Mucosa of gallbladder (tissue), 1 donor: ENCODE results near the gene STPG3. TPM values are rescaled to one million over a fixed set of nuclear protein-coding genes. Genes with fewer than 3 reads are reported as not detected.

Experiments used
- DNase-seq: peaks from one replicate; pipeline ENCODE4 v3.0.0-alpha.2; 2020; ENCODE audit warnings: low spot score
- total RNA-seq: library from RNA; stranded (reverse); gene quantifications from one replicate; pipeline ENCODE4 v1.2.1, GENCODE V29; 2021
- donor health status: DM: no; HTN: no; CAD: no.

Gene STPG3
- total RNA-seq, 1 donor from 2014 or later = not detected

DNA sequence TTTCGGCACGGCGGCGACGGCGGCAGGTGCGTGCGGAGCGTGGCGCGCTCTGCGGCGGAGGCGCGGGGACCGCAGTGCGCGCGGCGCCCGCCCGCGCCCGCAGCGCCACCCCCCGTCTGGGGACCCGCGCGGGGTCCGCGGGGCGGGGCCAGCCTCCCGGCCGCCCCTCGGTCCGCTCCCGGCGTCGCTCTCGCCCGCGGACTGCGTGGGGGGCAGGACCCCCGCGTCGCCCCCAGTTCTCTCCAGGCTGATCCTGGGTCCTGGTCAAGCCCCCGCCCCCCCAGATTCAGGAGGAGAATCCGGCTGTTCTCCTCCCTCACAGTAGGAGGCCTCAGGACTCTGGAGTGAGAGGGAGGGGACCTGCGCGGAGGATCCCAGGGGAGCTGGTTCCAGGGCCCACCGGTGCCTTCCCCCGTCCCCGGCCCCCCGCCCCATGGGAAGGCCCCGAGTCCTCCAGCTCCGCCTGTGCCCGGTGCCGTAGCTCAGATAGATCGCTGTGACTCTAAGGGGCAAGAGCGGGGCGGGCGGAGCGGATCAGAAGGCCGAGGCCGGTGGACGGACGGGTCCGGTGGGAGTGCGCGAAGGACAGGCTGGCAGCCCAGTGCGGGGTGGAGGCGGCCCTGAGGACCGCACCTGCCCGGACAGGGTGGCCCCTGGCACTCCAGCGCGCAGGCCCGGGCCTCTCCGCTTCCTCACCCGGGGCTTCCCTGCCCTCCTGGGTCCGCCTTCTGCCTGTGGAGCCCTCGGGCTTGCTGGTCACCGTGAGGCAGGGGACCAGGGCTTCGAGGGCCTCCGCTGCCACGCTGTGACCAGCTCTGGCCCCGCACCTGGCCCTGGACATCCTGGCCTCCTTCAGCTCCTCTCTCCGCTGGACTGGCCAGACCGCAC lies 28.7 kb upstream of the STPG3 start, which contains the start of gene RNF208:
Gene RNF208 (minus strand): TSS at position 51 of the 888 bp plus-strand sequence. CDS start 1,028 bp downstream, outside the sequence.
- no peak for DNase-seq

DNA sequence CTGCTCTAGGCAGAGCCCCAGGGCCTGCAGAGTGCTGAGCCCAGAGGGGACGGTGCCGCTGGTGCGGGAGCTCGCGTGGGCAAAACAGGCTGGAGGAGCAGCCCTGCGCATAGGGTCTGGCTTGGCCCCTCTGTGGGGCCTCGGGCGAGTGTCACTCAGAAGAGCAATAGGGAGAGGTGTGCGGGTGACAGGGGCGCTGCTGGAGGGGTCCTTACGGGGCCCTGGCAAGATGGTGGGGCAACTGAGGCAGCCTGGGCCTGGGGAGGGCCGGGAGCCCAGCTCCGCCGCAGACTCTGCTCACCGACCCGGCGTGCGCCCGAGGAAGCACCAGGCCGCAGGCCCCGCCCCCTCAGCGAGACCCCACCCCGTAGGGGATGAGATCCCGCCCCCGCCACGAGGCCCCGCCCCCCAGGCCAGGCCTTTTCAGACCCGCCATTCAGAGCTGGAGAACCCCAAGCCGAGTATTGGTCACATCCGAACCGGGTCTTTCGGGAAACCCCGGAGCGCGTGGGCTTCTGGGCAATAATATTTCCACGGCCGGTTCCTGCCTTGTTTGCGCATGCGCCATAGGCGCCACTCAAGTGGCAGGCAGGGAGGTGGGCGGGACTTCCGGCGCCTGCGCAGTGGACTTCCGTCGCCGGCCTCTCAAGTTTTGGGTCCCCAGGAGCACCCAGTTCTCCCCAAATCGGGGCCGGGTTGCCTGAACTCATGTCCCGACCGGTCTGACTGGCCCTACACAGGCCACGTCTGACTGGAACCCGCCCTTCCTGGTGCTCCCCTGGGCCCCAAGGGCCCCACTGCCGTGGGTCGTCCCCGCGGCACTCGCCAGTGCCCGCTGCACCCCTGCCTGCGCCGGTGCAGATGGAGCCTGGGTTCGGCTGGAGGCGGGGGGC lies 27.8 kb upstream of the STPG3 start:
- peak; percentile 99 for DNase-seq

DNA sequence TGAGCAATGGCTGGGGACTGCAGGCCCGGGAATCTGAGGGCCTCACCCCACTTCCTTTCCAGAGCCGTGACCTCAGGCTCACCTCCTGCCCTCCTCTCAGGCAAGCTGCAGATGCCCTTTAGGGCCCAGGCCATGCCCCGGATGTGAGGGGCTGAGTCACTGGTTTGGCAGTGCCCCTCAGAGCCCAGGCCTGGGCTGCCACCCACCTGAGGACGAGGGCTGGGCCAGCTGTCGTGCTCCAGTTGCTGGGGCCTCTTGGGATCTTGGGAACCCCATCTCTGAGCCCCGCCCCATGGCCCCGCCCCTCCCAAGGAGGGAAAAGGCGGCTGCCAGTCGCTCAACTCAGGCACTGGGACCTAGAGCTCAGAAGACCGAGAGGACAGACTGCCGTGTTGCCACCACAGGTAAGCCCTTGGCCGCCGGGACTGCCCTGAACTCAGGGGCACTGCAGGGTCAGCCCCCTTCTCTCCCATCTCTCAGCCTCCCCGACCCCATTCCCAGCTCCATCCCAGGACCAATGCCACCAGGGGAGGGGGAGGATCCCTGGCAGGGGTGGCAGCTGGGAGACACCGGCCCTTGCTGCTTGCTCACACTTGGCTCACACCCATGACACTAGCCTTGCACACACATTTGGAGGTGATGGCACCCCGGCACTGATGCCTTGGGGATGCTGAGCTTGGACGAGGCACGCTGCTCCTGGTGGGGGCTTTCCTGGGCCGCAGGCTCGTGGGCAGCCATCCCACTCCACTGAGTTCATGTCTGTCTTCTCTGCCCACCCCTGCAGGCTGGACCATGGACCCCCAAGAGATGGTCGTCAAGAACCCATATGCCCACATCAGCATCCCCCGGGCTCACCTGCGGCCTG lies 26.0 kb upstream of the STPG3 start, which contains the start of gene CYSRT1:
Gene CYSRT1 (plus strand): TSS at position 345 of the 865 bp plus-strand sequence. CDS start 448 bp downstream, at position 793.
- DNase-seq = no peak

DNA sequence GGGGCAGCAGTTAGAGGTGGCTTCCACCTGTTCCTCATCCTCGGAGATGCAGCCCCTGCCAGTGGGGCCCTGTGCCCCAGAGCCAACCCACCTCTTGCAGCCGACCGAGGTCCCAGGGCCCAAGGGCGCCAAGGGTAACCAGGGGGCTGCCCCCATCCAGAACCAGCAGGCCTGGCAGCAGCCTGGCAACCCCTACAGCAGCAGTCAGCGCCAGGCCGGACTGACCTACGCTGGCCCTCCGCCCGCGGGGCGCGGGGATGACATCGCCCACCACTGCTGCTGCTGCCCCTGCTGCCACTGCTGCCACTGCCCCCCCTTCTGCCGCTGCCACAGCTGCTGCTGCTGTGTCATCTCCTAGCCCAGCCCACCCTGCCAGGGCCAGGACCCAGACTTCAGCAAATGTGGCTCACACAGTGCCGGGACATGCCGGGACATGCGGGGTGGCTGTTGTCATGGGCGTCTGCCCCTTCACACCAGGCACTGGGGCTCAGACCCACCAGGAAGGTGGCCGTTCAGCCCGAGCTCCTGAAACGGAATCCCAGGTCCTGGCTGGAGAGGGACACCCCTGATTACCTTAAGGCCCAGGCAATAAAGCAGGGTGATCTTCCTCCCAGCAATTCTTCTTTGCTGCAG lies 25.3 kb upstream of the STPG3 start:
- DNase-seq = no peak

DNA sequence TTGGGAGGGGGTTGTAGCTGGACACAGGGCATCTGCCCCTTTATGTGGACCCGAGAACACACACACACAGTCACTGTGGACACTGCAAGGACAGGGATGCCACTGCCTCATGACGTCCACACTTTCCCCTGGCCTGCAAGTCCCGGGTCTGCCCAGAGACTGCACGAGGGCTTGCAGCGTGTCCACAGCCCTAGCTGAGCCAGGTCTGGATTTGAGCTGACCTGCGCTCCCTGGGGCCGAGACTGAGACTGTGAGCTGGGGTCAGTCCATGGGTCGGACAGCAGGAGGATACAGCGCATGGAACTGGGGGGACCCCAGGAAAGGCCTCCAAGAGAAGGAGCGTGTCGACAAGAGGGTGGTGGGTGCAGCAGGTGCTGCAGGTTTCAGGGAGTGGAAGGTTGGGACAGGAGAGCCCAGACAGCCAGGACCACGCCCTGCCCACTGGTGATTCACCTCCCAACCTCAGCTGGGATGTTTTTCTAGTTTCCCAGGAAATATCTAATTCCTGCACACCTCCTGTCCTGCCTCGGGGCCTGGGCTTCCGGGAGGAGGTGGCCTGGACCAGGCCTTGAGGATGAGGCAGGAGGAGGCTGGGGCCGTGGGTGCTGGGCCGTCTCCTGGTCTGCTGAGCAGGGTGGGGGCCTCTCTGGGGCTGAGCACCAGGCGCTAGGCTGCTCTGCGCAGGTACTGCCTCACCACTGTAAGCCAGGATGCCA lies 24.6 kb upstream of the STPG3 start:
- no peak for DNase-seq

DNA sequence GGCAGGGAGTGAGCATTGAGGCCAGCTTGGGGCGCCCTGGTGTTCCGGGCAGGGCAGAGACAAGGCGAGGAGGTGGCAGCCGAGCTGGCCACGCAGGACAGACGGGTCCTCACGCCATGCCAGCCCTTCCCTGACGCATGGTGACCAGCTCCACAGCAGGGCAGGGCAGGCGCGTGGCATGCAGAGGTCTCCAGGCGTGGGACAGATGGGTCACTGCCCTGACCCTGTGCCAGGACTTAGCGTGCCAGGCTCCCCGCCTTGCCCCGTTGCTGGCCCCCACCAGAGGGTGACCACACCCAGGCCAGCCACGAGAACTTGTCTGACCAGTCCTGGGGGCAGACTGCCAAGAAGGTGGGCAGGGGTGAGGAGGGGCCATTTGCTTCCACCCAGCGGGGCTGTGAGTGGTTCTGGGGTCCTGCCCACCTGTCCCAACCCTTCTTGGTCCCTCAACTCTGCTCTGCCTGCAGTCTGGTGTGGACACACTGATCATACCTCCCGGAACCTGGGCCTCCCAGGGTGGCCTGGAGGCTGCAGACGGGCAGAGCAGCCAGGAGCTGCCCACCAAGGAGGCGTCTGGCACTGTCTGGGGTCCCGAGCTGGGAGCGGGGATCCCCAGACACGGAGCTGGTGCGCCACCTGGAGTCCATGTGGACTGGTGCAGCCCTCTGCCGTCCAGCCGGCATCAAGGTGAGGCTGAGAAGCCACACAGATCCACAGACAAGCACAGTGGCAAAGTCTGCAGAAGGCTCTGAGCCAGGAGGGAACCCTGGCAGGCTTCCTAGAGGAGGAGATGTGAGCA lies 23.8 kb upstream of the STPG3 start, which contains the start of gene RNF224:
Gene RNF224 (plus strand): TSS at position 449 of the 799 bp plus-strand sequence. CDS start 834 bp downstream, outside the sequence.
- DNase-seq = peak; percentile 85

DNA sequence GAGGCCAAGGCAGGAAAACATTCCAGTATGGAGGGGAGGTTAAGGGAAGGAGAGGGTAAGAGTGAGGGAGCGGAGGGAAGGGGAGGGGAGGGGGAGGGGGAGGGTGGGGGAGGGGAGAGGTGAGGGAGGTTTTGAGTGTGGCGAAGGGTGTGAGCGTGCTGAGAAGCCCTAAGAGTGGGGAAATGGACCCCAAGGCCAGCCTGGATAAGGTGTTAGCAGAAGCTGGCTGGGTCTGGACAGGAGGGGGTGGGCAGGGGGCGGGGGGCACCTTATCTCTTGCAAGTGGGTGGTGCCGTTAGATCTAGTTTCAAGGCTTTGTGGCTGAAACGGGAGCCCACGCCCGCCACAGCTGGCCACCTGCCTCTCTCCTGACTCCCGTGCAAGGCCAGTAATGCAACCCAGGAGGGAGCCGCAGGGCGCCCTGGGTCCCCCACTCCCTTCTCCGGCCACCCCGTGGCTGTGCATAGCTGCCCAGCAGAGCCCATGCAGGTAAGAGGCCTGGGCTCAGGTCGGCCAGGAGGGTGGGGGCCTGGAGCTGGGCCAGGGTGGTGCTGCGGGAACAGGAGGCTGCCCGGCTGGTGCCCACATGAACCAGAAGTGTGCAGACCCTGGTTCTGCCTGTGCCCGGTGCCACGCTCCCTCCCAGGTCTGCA lies 23.1 kb upstream of the STPG3 start:
- DNase-seq = no peak

DNA sequence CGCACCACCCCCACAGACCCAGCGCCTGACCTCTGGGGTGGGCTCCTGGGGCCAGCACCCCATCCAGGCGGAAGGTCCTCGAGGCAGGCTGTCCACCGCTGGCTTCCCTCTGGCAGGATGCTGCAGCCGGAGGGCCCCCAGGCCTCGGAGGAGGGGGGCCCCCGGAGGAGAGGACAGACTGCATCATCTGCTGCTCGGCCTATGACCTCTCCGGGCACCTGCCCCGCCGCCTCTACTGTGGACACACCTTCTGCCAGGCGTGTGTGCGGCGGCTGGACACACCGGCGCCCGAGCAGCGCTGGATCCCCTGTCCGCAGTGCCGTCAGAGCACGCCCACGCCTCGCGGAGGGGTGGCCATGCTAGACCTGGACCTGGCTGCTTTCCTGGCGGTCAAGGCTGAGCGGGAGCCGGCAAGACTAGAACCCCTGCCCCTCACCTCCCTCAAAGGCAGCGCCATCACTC lies 22.5 kb upstream of the STPG3 start:
- no peak for DNase-seq

DNA sequence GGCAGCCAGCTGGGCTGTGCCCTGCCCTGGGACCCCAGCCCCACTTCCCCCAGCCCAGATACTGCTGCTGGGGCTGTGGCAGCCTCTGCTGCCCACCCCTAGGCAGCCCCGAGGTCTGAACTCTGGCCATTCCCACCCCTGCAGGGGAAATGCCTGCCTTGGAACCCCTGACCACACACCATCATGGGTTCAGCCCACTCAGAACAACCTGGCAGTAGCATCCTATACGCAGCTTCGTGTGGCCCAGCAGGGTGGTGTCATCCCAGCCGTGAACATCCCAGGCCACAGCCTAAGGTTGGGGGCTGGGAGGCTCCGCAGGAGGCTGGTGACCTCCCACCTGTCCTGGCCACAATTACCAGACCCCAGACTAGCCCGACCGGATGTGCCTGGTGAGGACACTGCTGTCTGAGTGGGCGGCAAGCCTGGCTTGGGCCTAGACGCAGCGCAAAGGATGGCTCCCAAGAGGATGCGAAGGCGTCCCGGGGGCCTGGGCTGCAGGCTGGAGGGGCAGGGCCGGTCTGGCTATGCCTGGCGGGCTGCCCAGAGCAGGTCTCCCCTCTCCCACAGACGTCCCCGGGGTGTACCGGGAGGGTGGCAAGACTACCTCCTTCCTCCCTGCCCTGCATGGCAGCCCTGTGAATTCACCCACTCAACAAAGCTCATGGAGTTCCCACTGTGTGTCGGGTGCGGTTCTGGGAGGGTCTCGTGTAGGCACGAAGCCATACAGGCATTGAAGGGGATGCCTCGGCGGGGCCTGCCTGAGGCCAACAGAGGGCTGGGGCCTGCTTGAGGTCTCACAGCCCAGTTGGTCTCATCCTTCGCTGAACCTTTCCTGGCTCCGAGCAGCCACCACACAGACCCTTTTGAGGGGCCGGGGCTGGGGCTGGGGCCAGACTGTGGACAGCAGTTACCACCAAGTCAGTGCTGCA lies 21.9 kb upstream of the STPG3 start:
- no peak for DNase-seq

DNA sequence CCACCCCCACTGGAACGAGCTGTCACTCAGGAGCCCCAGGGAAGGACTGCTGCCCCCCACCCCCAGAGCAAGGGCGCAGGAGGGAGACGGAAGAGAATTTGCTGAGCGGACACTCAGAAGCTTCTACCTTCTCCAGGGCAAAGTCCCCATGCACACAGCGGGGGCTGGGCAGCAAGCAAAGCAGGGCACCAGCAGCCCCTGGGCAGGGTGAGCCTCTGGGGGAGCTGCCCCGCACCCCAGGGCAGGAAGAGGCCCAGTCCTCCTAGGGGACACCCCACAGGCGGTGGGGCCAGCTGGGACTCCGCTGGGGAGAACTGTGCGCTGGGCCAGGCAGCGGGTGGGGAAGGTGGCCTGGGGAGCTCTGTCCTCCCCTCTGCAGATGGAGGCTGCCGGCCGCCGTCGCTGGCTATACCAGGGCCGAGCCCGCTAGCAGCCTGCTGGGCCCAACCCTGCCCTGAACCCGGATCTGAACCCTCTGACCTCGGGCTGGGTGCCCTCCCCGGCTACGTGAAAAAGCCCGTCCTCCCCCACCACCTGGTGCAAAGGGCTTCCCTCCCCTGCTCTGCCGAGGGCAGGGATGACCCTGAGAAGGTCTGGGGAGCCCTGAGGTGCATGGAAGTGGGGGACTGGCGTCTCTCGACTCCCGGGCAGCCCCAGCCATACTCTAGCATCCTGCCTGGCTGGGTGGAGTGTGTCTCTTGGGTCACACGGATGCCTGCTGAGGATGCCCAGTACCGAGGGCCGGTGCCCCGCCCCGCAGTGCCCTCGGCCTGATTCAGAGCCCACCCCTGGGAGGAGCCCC lies 21.0 kb upstream of the STPG3 start:
- DNase-seq = no peak

DNA sequence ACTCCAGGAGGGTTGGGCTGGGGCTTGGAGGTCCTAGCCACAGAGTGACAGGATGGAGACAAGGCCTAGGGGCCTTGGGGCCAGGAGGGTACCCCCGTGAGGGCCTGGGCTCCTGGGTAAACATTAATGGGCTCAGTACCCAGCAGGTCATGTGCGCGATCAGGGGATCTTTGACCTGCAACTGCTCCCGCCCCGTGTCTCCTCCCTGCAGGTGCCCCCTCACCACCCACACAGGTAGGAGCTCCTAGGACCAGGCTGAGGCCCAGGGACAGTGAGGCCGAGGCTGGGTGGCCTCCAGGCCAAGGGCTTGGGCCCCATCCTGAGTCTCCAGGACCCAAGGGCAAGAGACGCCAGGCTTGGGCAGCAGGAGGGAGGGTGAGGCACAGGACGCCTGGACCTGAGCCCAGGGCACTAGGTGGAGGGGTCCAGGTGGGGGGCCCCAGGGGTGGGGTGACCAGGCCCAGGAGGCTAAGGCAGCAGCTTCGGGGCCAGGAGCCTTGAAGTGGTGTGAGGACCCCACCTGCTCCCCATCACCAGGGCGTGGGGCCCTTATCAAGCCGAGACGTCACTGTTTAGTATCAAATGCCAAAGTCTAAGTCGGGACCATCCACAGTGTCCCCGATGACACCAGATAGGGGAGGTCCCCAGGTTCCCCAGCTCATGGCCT lies 20.2 kb upstream of the STPG3 start, which contains the start of gene SLC34A3:
Gene SLC34A3 (plus strand): TSS at position 197 of the 667 bp plus-strand sequence. CDS start 802 bp downstream, outside the sequence.
- no peak for DNase-seq

DNA sequence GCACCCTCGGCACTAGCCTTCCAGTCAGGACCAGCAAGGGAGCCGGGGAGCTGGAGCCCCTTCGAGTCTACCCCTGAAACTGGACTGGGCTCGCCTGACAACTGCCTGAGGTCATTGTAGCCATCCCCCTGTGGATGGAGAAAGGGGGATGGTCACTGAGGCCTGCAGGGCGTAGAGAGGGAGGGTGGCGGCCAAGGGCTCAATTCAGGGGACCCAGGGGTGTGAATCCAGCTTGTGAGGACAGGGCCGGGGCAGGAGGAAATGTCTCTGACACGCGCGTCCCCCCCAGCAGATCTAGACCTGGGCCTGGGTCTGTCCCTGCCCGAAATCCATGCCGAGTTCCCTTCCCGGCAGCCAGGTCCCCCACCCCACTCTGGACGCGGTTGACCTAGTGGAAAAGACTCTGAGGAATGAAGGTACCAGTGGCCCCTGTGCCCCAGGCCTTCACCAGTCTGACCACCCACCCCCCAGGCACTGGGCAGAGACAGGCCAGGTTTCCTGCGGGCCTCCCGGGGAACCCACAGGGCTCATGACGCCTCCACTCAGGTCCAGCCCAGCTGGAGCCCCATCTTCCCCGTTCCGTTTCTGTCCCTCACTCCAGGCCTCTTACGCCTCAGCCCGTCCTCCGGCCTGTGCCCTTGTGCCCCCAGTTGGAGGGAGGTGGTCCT lies 19.6 kb upstream of the STPG3 start:
- no peak for DNase-seq

DNA sequence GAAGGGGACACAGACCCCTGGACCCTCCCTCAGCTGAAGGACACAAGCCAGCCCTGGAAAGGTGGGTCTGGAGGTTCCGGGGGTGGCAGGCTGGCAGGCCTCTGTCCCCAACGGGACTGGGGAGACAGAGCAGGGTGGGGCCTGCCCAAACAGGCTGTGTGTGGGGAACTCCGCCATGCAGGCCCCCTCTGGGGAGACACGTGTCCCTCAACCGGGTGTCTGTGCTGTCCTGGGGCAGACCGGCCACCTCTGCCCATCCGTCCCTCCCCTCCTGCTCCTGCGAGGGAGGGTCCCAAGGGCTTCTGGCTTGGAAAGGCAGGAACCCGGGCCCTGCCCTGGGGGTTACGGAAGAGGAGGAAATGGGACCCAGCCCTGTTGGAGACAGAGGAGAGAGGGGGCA lies 19.0 kb upstream of the STPG3 start:
- DNase-seq = no peak

DNA sequence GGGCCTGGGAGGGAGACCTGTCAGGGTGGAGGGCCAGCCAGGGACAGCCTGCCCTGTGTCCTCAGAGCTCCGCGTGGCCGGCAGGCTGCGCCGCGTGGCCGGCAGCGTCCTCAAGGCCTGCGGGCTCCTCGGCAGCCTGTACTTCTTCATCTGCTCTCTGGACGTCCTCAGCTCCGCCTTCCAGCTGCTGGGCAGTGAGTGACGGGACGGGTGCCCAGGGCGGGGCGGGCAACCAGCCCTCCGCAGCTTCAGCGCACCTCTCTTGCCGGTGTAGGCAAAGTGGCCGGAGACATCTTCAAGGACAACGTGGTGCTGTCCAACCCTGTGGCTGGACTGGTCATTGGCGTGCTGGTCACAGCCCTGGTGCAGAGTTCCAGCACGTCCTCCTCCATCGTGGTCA lies 18.6 kb upstream of the STPG3 start:
- no peak for DNase-seq
